HCT116 (cell line): ENCODE measurements around the gene TMEM63B. TPM values are rescaled to one million over a fixed set of nuclear protein-coding genes. Genes with fewer than 3 reads are reported as not detected.

Source experiments
- ATAC-seq: fragments of 200-7000 bp; cut with Tn5 transposase; 2 replicates; pipeline ENCODE4 v1.9.1; 2020; ENCODE audit warnings: mild to moderate bottlenecking, moderate library complexity
- BruUV-seq: library from RNA; stranded (reverse); fragments of 400-500 nt; replicated peaks from 2 replicates; lab custom pipeline; 2021; lab: Mats Ljungman, UMichigan
- CTCF ChIA-PET: fragments of 300-600 bp; sonication (Branson Sonifier 250); formaldehyde crosslinking; loops from one replicate; lab custom pipeline; 2021; ENCODE audit warnings: antibody characterized with exemption; lab: Charles Lee
- POLR2A ChIA-PET: fragments of 300-600, 350-600 bp; sonication (Branson Sonifier 250); formaldehyde crosslinking; loops from one replicate; lab custom pipeline; 2021; ENCODE audit warnings: antibody characterized with exemption; lab: Charles Lee
- RAD21 ChIA-PET, 2 experiments: fragments of 300-600 bp; sonication (Branson Sonifier 250); formaldehyde crosslinking; loops; one replicate each; lab custom pipeline; 2023; ENCODE audit warnings: low total read pairs in 2 of 2; ENCODE audit not compliant: uncharacterized antibody in 2 of 2, unreplicated experiment in 2 of 2, low non-redundant PET in 1 of 2; lab: Charles Lee
- DNase-seq: peaks from one replicate; pipeline ENCODE4 v3.0.0-alpha.2; 2010; ENCODE audit warnings: low read depth, low spot score
- H2AFZ ChIP-seq: fragments of 200-600 bp; shearing (Covaris generic), sonication (generic); 2 replicates; pipeline ENCODE4 v1.6.1; 2017; ENCODE audit warnings: low read depth, mixed run types, mixed read lengths, antibody characterized with exemption, low read length; ENCODE audit not compliant: poor library complexity, severe bottlenecking
- H3K27ac ChIP-seq: 2 replicates; pipeline ENCODE4 v1.5.1; 2012; ENCODE audit warnings: low read depth, low read length
- H3K27me3 ChIP-seq: fragments of 200-600 bp; sonication (generic); 2 replicates; pipeline ENCODE4 v1.6.1; 2016; ENCODE audit warnings: mixed run types, low read length, mixed read lengths; ENCODE audit not compliant: insufficient read depth
- H3K36me3 ChIP-seq, 2 experiments: fragments of 200-500 bp in 1 of 2; fragments of 200-600 bp in 1 of 2; sonication (Bioruptor generic) in 1 of 2; sonication (generic) in 1 of 2; 2 replicates each; pipeline versions ENCODE4 v1.5.1 to v1.6.1; 2014 to 2016; ENCODE audit warnings: low read length in 2 of 2, inconsistent platforms in 1 of 2, mixed read lengths in 1 of 2, mixed run types in 1 of 2; ENCODE audit not compliant: insufficient read depth in 2 of 2, control insufficient read depth in 1 of 2
- H3K4me1 ChIP-seq, 2 experiments: fragments of 200-600 bp in 1 of 2; sonication (generic) in 1 of 2; 2 replicates each; pipeline versions ENCODE4 v1.5.1 to v1.6.1; 2012 to 2017; ENCODE audit warnings: low read length in 2 of 2, inconsistent platforms in 1 of 2, mild to moderate bottlenecking in 1 of 2, mixed read lengths in 1 of 2, mixed run types in 1 of 2, moderate library complexity in 1 of 2; ENCODE audit not compliant: insufficient read depth in 2 of 2, control insufficient read depth in 1 of 2
- H3K4me2 ChIP-seq: fragments of 200-600 bp; sonication (generic); 2 replicates; pipeline ENCODE4 v1.6.1; 2017; ENCODE audit warnings: mixed run types, low read length, mixed read lengths
- H3K4me3 ChIP-seq, 2 experiments: fragments of 200-600 bp in 1 of 2; sonication (generic) in 1 of 2; replicated peaks in 1 of 2; 2 replicates each; pipeline ENCODE4 v1.5.1; 2011 to 2016; ENCODE audit warnings: low read length in 2 of 2, control low read depth in 1 of 2, low read depth in 1 of 2, mild to moderate bottlenecking in 1 of 2, mixed read lengths in 1 of 2, mixed run types in 1 of 2
- H3K79me2 ChIP-seq: fragments of 200-600 bp; sonication (generic); 2 replicates; pipeline ENCODE4 v1.6.1; 2017; ENCODE audit warnings: mild to moderate bottlenecking, mixed run types, low read length, moderate library complexity, mixed read lengths; ENCODE audit not compliant: insufficient read depth
- H3K9ac ChIP-seq: fragments of 200-600 bp; sonication (generic); 2 replicates; pipeline ENCODE4 v1.6.1; 2016; ENCODE audit warnings: low read length, mixed read lengths
- H3K9me2 ChIP-seq: fragments of 200-600 bp; sonication (generic), shearing (Covaris generic); 2 replicates; pipeline ENCODE4 v1.6.1; 2017; ENCODE audit warnings: mixed run types, mild to moderate bottlenecking, moderate library complexity; ENCODE audit not compliant: insufficient read depth
- H3K9me3 ChIP-seq, 2 experiments: fragments of 200-500 bp in 1 of 2; fragments of 200-600 bp in 1 of 2; sonication (Bioruptor generic) in 1 of 2; sonication (generic) in 1 of 2; 2 replicates each; pipeline ENCODE4 v1.6.1; 2014 to 2017; ENCODE audit warnings: low read length in 2 of 2, mixed read lengths in 2 of 2, inconsistent platforms in 1 of 2, low read depth in 1 of 2, mild to moderate bottlenecking in 1 of 2, mixed run types in 1 of 2, moderate library complexity in 1 of 2; ENCODE audit not compliant: control insufficient read depth in 1 of 2, insufficient read depth in 1 of 2
- H4K20me1 ChIP-seq: fragments of 200-600 bp; sonication (generic), shearing (Covaris generic); 2 replicates; pipeline ENCODE4 v1.6.1; 2017; ENCODE audit warnings: mixed run types, mild to moderate bottlenecking, moderate library complexity; ENCODE audit not compliant: insufficient read depth
- ATF3 ChIP-seq: IDR thresholded peaks from 2 replicates; pipeline ENCODE4 v1.6.1; 2012
- CBX3 ChIP-seq: IDR thresholded peaks from 2 replicates; pipeline ENCODE4 v1.6.1; 2012; ENCODE audit warnings: low read depth
- EGR1 ChIP-seq: IDR thresholded peaks from 2 replicates; pipeline ENCODE4 v1.6.1; 2012; ENCODE audit warnings: low read depth
- ELF1 ChIP-seq: IDR thresholded peaks from 2 replicates; pipeline ENCODE4 v1.6.1; 2012; ENCODE audit warnings: low read depth, borderline replicate concordance
- EZH2 ChIP-seq: fragments of 200-600 bp; sonication (generic); IDR thresholded peaks from 2 replicates; pipeline ENCODE4 v1.6.1; 2017; ENCODE audit warnings: antibody characterized with exemption, mixed run types
- EZH2phosphoT487 ChIP-seq: fragments of 200-600 bp; IDR thresholded peaks from 2 replicates; pipeline ENCODE4 v1.6.1; 2018; ENCODE audit warnings: antibody characterized with exemption, borderline replicate concordance
- POLR2A ChIP-seq: IDR thresholded peaks from 2 replicates; pipeline ENCODE4 v1.7.0; 2011; ENCODE audit warnings: borderline replicate concordance; ENCODE audit not compliant: insufficient read depth, insufficient read length; ENCODE audit errors: extremely low read depth
- POLR2AphosphoS5 ChIP-seq: IDR thresholded peaks from 2 replicates; pipeline ENCODE4 v1.6.1; 2011; ENCODE audit warnings: mild to moderate bottlenecking, low read depth, low read length, moderate library complexity
- SIN3A ChIP-seq: IDR thresholded peaks from 2 replicates; pipeline ENCODE4 v1.6.1; 2012; ENCODE audit warnings: low read depth
- TCF7L2 ChIP-seq: IDR thresholded peaks from 2 replicates; pipeline ENCODE4 v1.7.0; 2011; ENCODE audit warnings: borderline replicate concordance, inconsistent platforms; ENCODE audit not compliant: insufficient read depth, insufficient read length; ENCODE audit errors: extremely low read depth
- YY1 ChIP-seq: IDR thresholded peaks from 2 replicates; pipeline ENCODE4 v1.6.1; 2011; ENCODE audit warnings: low read length, low read depth, moderate library complexity, mild to moderate bottlenecking; ENCODE audit not compliant: insufficient replicate concordance; ENCODE audit errors: extremely low read depth
- ZFX ChIP-seq: fragments of 450-650 bp; IDR thresholded peaks from 2 replicates; pipeline ENCODE4 v1.6.1; 2017
- ZNF274 ChIP-seq: fragments of 200-500 bp; sonication (Bioruptor generic); IDR thresholded peaks from 2 replicates; pipeline ENCODE4 v1.6.1; 2014; ENCODE audit warnings: mild to moderate bottlenecking, low read depth, low read length, inconsistent platforms
- intact Hi-C: fragments of 100-400 bp; cut with micrococcal nuclease; formaldehyde crosslinking; loops from 2 replicates; pipeline ENCODE4 v1.10.0; 2022
- total RNA-seq: library from RNA; stranded (reverse); gene quantifications from one replicate; pipeline ENCODE4 v1.2.1, GENCODE V29; 2021; ENCODE audit not compliant: unreplicated experiment
- TF ChIP-seq, protein P1 (sequence below): IDR thresholded peaks from 2 replicates; pipeline ENCODE4 v1.6.1; 2011; ENCODE audit warnings: mild to moderate bottlenecking, low read length, moderate library complexity; ENCODE audit not compliant: insufficient replicate concordance; ENCODE audit errors: extremely low read depth
- TF ChIP-seq, protein P2 (sequence below): IDR thresholded peaks from 2 replicates; pipeline ENCODE4 v1.6.1; 2012

TMEM63B gene
- total RNA-seq, 1 experiment from 2014 or later = 58.2 TPM

DNA sequence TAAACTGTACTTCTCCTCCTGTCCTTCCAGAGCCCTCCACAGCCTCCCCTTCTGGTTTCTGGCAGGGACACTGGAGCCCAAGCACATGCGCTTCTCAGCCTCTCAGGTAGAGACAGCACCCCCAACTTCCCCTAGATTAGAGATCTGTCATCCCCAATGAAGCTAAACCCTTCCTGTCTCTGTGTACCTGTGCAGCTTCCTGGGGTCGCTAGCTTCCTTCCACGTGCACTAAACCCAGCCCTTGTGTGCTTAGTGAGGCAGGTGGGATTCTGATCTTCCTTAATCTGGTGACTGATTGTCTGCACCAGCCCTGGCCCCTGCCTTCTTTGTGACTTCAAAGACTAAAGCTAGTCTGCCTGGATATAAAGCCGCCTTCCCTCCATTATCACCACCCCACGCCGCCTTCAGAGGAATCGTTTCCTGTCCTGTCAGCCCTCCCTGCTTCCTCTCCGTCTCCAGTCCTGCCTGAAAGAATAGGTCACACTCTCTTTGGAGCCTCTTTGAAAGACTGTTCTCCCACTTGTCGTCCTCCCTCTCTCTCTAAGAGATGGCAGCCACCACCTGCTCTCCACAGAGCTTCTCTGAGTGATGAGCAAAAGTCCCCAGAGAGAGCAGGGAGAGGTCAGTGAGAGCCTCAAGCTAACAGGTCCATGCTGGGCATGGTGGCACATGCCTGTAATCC is 58.7 kb downstream of the TMEM63B start:
- no peaks in the 10 kb centered on the region for H3K4me1 ChIP-seq
- CTCF ChIA-PET = no interaction called here
- no peak for ATAC-seq

DNA sequence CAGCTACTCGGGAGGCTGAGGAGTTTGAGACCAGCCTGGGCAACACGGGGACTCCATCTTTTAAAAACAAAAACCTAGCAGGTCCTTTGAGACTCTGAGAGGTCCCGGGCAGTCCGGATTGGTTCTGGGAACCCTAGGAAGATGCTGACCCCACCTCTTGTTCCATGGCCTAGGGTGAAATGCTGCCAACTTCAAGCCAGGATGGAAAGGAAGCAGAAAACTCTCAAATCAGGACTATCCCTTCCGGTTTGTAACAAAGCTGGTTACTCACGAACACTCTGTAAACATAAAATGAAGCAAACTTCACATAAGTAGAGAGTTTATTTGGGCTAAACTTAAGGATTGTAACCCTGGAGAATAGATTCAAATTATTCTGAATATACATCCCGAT is 59.3 kb downstream of the TMEM63B start:
- no peaks in the 10 kb centered on the region for H3K36me3 ChIP-seq
- no peak overlapping the region for H2AFZ ChIP-seq
- H3K4me2 ChIP-seq = no peak overlapping the region
- H3K4me1 ChIP-seq = no peaks in the 10 kb centered on the region
- ATAC-seq (no peak), DNase-seq (no peak)
- RAD21 ChIA-PET = no interaction called here
- no peak overlapping the region for H3K4me3 ChIP-seq
- H3K79me2 ChIP-seq = no peaks in the 10 kb centered on the region
- intact Hi-C loops = no loop called here
- no peak for TF ChIP-seq SIN3A
- no peak for TF ChIP-seq EGR1
- no peak for TF ChIP-seq ZFX
- no peak for TF ChIP-seq POLR2AphosphoS5
- TF ChIP-seq, protein P1, sequence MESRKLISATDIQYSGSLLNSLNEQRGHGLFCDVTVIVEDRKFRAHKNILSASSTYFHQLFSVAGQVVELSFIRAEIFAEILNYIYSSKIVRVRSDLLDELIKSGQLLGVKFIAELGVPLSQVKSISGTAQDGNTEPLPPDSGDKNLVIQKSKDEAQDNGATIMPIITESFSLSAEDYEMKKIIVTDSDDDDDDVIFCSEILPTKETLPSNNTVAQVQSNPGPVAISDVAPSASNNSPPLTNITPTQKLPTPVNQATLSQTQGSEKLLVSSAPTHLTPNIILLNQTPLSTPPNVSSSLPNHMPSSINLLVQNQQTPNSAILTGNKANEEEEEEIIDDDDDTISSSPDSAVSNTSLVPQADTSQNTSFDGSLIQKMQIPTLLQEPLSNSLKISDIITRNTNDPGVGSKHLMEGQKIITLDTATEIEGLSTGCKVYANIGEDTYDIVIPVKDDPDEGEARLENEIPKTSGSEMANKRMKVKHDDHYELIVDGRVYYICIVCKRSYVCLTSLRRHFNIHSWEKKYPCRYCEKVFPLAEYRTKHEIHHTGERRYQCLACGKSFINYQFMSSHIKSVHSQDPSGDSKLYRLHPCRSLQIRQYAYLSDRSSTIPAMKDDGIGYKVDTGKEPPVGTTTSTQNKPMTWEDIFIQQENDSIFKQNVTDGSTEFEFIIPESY = no peak
- TF ChIP-seq EZH2phosphoT487 = no peak
- no peak for TF ChIP-seq EZH2
- TF ChIP-seq CBX3 = no peak
- no peak for TF ChIP-seq TCF7L2
- no peak for TF ChIP-seq POLR2A
- no peak for TF ChIP-seq ATF3
- TF ChIP-seq, all 23 proteins: peak for 0
- no peaks in the 10 kb centered on the region for H4K20me1 ChIP-seq
- no peaks in the 10 kb centered on the region for H3K27me3 ChIP-seq
- no peak overlapping the region for H3K27ac ChIP-seq
- ChIA-PET POLR2A (no interaction called here), CTCF (no interaction called here)
- no peaks in the 10 kb centered on the region for H3K9me2 ChIP-seq
- H3K9me3 ChIP-seq = no peaks in the 10 kb centered on the region
- no TSS peak for BruUV-seq
- H3K9ac ChIP-seq = no peak overlapping the region

More for the DNA sequence above, 58.7 kb downstream of the TMEM63B start:
- H3K27me3 ChIP-seq = no peaks in the 10 kb centered on the region
- no peaks in the 10 kb centered on the region for H3K9me3 ChIP-seq
- no peak overlapping the region for H2AFZ ChIP-seq
- H4K20me1 ChIP-seq = no peaks in the 10 kb centered on the region
- RAD21 ChIA-PET = no interaction called here
- POLR2A ChIA-PET = no interaction called here
- H3K27ac ChIP-seq = no peak overlapping the region
- no peaks in the 10 kb centered on the region for H3K9me2 ChIP-seq
- intact Hi-C loops = no loop called here
- no peak for TF ChIP-seq EGR1
- TF ChIP-seq ZNF274 = no peak
- no peak for TF ChIP-seq ATF3
- no peak for TF ChIP-seq YY1
- TF ChIP-seq, protein P2, sequence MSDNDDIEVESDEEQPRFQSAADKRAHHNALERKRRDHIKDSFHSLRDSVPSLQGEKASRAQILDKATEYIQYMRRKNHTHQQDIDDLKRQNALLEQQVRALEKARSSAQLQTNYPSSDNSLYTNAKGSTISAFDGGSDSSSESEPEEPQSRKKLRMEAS = no peak
- no peak for TF ChIP-seq ELF1
- TF ChIP-seq, all 23 proteins: peak for 0
- Histone ChIP-seq H3K4me3 (no peak overlapping the region), H3K4me2 (no peak overlapping the region), H3K79me2 (no peaks in the 10 kb centered on the region), H3K9ac (no peak overlapping the region), H3K36me3 (no peaks in the 10 kb centered on the region)
- no peak for DNase-seq
- no TSS peak for BruUV-seq
